Measurements from ENCODE around the gene PRDM12. TPM values are rescaled to one million over a fixed set of nuclear protein-coding genes. Genes with fewer than 3 reads are reported as not detected.

The PRDM12 gene
- total and polyA plus RNA-seq, 2 experiments from 2014 or later, result 0.30 to 0.55 TPM

DNA sequence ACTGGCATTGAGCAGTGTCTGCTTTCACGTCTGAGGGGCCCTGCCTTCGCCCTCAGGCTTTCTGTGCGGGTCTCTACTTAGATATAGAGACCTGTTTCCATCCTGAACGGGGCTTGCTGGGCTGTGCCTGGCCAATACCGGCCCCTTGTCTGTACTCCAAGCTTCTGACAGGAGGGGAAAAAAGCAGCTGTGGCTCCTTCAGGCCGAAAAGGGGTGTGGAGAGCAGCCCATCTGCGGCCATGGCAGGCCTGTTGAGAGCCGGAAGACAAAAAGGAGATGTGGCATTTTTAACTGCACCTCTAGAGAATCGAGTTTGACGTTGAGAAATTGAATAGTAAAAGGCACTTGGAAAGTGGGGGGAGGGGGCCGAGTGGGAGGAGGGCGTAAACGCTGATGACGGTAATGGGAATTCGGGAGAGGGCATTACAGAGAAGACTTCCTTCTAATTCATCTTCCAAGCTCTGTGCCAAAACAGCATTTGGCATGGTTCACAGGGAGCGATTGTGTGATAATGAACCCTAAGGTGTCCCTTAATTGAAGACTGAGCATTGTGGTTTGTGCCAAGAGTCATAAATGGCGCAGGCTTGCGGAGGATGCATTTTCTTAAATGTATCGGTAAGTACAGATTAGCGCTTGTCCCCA, 25.1 kb upstream of the PRDM12 start:
- Histone ChIP-seq H3K27ac (no peak overlapping the region), H3K4me3 (no peak overlapping the region), H3K27me3 (no peaks in the 10 kb centered on the region), H3K9me3 (ENCODE audit: low read depth) (no peaks in the 10 kb centered on the region), H3K36me3 (peaks cover 18% of the 10 kb centered on the region), H3K4me1 (ENCODE audit: low read depth) (peaks cover 7% of the 10 kb centered on the region)
- TF ChIP-seq, protein P1, sequence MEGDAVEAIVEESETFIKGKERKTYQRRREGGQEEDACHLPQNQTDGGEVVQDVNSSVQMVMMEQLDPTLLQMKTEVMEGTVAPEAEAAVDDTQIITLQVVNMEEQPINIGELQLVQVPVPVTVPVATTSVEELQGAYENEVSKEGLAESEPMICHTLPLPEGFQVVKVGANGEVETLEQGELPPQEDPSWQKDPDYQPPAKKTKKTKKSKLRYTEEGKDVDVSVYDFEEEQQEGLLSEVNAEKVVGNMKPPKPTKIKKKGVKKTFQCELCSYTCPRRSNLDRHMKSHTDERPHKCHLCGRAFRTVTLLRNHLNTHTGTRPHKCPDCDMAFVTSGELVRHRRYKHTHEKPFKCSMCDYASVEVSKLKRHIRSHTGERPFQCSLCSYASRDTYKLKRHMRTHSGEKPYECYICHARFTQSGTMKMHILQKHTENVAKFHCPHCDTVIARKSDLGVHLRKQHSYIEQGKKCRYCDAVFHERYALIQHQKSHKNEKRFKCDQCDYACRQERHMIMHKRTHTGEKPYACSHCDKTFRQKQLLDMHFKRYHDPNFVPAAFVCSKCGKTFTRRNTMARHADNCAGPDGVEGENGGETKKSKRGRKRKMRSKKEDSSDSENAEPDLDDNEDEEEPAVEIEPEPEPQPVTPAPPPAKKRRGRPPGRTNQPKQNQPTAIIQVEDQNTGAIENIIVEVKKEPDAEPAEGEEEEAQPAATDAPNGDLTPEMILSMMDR (IDR thresholded peaks at IDR 0.05; ENCODE audit: low read depth, low read length), result no peak
- no peak for DNase-seq (ENCODE audit: low read depth in 1 of 2, low spot score in 1 of 2)

- no peaks in the 10 kb centered on the region for H3K27me3 ChIP-seq
- peaks cover 7% of the 10 kb centered on the region for H3K4me1 ChIP-seq (ENCODE audit: low read depth)
- no peak for DNase-seq (ENCODE audit: low read depth in 1 of 2, low spot score in 1 of 2)
- TF ChIP-seq, protein P1 (IDR thresholded peaks at IDR 0.05; ENCODE audit: low read depth, low read length), result no peak
- no peak overlapping the region for H3K4me3 ChIP-seq
- H3K36me3 ChIP-seq, result peaks cover 18% of the 10 kb centered on the region
- H3K9me3 ChIP-seq (ENCODE audit: low read depth), result no peaks in the 10 kb centered on the region
- no peak overlapping the region for H3K27ac ChIP-seq
Measured at GRCh38 chr9:130639866-130640555, 24.4 kb upstream of the PRDM12 start.

- Histone ChIP-seq H3K36me3 (peaks cover 18% of the 10 kb centered on the region), H3K27me3 (no peaks in the 10 kb centered on the region), H3K4me3 (no peak overlapping the region), H3K9me3 (ENCODE audit: low read depth) (no peaks in the 10 kb centered on the region), H3K27ac (no peak overlapping the region), H3K4me1 (ENCODE audit: low read depth) (peaks cover 7% of the 10 kb centered on the region)
- TF ChIP-seq, protein P1 (IDR thresholded peaks at IDR 0.05; ENCODE audit: low read depth, low read length), result no peak
- no peak for DNase-seq (ENCODE audit: low read depth in 1 of 2, low spot score in 1 of 2)
Measured at GRCh38 chr9:130640681-130641080, 23.7 kb upstream of the PRDM12 start.

- Histone ChIP-seq H3K27ac (no peak overlapping the region), H3K36me3 (no peaks in the 10 kb centered on the region), H3K27me3 (no peaks in the 10 kb centered on the region), H3K4me1 (ENCODE audit: low read depth) (peaks cover 7% of the 10 kb centered on the region), H3K4me3 (no peak overlapping the region), H3K9me3 (ENCODE audit: low read depth) (no peaks in the 10 kb centered on the region)
- TF ChIP-seq, protein P1 (IDR thresholded peaks at IDR 0.05; ENCODE audit: low read depth, low read length), result no peak
- DNase-seq (ENCODE audit: low read depth in 1 of 2, low spot score in 1 of 2), result no peak
Measured at GRCh38 chr9:130642926-130643325, 21.5 kb upstream of the PRDM12 start.

GRCh38 chr9:130651221-130651620, 13.2 kb upstream of the PRDM12 start:
- H3K9me3 ChIP-seq (ENCODE audit: low read depth), result no peaks in the 10 kb centered on the region
- H3K36me3 ChIP-seq, result no peaks in the 10 kb centered on the region
- no peak for DNase-seq (ENCODE audit: low read depth in 1 of 2, low spot score in 1 of 2)
- H3K27ac ChIP-seq, result no peak overlapping the region
- H3K4me1 ChIP-seq (ENCODE audit: low read depth), result no peaks in the 10 kb centered on the region
- H3K4me3 ChIP-seq, result no peak overlapping the region
- TF ChIP-seq, protein P1 (IDR thresholded peaks at IDR 0.05; ENCODE audit: low read depth, low read length), result no peak
- H3K27me3 ChIP-seq, result peaks cover 52% of the 10 kb centered on the region

Measured in cardiac muscle cell (in vitro differentiated cells and primary cell).